ENCODE measurements around the gene TAOK3.
"Not testable (repeated sequence)": the region's sequence is repeated elsewhere in the genome, so short reads cannot be mapped to it uniquely, and the experiment has no call there.

Gene TAOK3

GRCh38 chr12:118373616-118374015, 909 bp upstream of the TAOK3 start:
- no peak for DNase-seq (ENCODE audit: low spot score)

GRCh38 chr12:118371321-118372282, 1.1 kb downstream of the TAOK3 start:
- DNase-seq (ENCODE audit: low spot score): no peak

GRCh38 chr12:118370601-118371000, 2.1 kb downstream of the TAOK3 start:
- DNase-seq (ENCODE audit: low spot score): no peak

GRCh38 chr12:118368821-118369220, 3.9 kb downstream of the TAOK3 start:
- no peak for DNase-seq (ENCODE audit: low spot score)

GRCh38 chr12:118361889-118362288, 10.8 kb downstream of the TAOK3 start:
- no peak for DNase-seq (ENCODE audit: low spot score)

- no peak for DNase-seq (ENCODE audit: low spot score)
These were observed 11.7 kb downstream of the TAOK3 start for GRCh38 chr12:118361092-118361404.

GRCh38 chr12:118359541-118359915, 13.2 kb downstream of the TAOK3 start:
- DNase-seq (ENCODE audit: low spot score): no peak

- DNase-seq (ENCODE audit: low spot score): no peak
These were observed 13.8 kb downstream of the TAOK3 start for GRCh38 chr12:118358612-118359540.

- no peak for DNase-seq (ENCODE audit: low spot score)
These were observed 14.7 kb downstream of the TAOK3 start for GRCh38 chr12:118358008-118358359.

GRCh38 chr12:118357257-118358007, 15.3 kb downstream of the TAOK3 start:
- peak; percentile 71 for DNase-seq (ENCODE audit: low spot score)

GRCh38 chr12:118356809-118357256, 15.9 kb downstream of the TAOK3 start:
- DNase-seq (ENCODE audit: low spot score): peak; percentile 83

- DNase-seq (ENCODE audit: low spot score): no peak
These were observed 16.9 kb downstream of the TAOK3 start for GRCh38 chr12:118355843-118356242.

- no peak for DNase-seq (ENCODE audit: low spot score)
These were observed 17.8 kb downstream of the TAOK3 start for GRCh38 chr12:118354903-118355302.

GRCh38 chr12:118354503-118354902, 18.2 kb downstream of the TAOK3 start:
- DNase-seq (ENCODE audit: low spot score): not testable (repeated sequence)

GRCh38 chr12:118353721-118354120, 19.0 kb downstream of the TAOK3 start:
- DNase-seq (ENCODE audit: low spot score): no peak

- DNase-seq (ENCODE audit: low spot score): no peak
These were observed 21.7 kb downstream of the TAOK3 start for GRCh38 chr12:118350908-118351559.

- no peak for DNase-seq (ENCODE audit: low spot score)
These were observed 24.8 kb downstream of the TAOK3 start for GRCh38 chr12:118347916-118348315.

GRCh38 chr12:118346895-118347294, 25.8 kb downstream of the TAOK3 start:
- DNase-seq (ENCODE audit: low spot score): no peak

- DNase-seq (ENCODE audit: low spot score): no peak
These were observed 27.4 kb downstream of the TAOK3 start for GRCh38 chr12:118345355-118345754.

GRCh38 chr12:118344829-118345228, 27.9 kb downstream of the TAOK3 start:
- DNase-seq (ENCODE audit: low spot score): no peak

GRCh38 chr12:118342090-118342489, 30.6 kb downstream of the TAOK3 start:
- DNase-seq (ENCODE audit: low spot score): no peak
